Putamen (tissue), 1 donor: Measurements from ENCODE around the gene PTPN12.
"Not testable (repeated sequence)": the region's sequence is repeated elsewhere in the genome, so short reads cannot be mapped to it uniquely, and the experiment has no call there.

Experiments used
- DNase-seq: peaks from one replicate; pipeline ENCODE4 v3.0.0-alpha.2; 2016; ENCODE audit warnings: low spot score

The PTPN12 gene

GRCh38 chr7:77538281-77539212 lies 1.5 kb downstream of the PTPN12 start:
- peak; percentile 58 for DNase-seq

- no peak for DNase-seq
These were observed 3.3 kb downstream of the PTPN12 start for GRCh38 chr7:77540402-77540822.

DNA sequence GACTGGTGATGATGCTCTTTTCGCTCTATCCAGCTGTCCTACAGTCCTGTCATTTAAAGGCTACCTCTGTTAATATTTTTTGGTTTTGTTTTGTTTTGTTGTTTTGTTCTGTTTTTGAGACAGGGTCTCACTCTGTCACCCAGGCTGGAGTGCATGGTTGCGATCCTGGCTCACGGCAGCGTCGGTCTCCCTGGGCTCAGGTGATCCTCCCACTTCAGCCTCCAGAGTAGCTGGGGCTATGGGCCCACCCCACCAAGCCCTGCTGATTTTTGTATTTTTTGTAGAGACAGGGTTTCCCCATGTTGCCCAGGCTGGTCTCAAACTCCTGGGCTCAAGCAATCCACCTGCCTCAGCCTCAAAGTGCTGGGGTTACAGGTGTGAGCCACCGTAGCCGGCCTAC lies 3.9 kb downstream of the PTPN12 start:
- DNase-seq: not testable (repeated sequence)

GRCh38 chr7:77542409-77542808 lies 5.3 kb downstream of the PTPN12 start:
- no peak for DNase-seq

DNA sequence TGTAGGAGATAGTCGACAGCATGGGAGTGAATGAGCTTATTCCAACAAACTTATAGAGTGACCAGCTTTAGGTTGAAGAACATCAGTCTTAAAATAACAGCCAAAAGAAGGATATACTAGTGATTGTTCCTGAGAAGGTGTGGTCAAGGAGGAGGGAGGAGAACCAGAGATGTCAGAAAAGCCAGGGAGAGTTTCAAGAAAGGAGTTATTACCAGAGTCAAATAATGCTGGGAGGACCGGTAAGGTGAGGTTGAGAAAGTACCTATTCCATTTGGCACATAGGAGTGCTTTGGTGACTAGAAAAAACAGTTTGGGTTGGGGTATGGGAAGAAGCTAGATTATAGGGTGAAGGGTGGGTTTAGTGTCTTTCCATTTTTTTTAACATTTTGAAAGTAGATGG lies 5.8 kb downstream of the PTPN12 start:
- no peak for DNase-seq

DNA sequence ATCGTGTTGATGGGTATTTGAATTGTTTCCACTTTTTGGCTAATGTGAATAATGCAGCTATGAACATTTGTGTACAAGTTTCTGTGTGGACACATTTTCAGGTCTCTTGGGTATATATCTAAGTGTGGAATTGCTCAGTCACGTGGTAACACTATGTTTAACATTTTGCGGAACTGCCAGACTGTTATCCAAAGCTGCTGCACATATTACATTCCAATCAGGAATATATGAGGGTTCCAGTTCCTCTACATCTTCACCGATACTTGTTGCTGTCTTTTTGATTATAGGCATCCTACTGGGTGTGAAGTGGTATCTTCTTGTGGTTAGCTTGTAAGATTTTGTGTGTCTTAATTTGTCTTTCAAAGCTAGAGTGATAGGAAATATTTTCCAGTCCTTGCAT lies 6.8 kb downstream of the PTPN12 start:
- DNase-seq: no peak

GRCh38 chr7:77544518-77544917 lies 7.4 kb downstream of the PTPN12 start:
- DNase-seq: no peak

GRCh38 chr7:77548206-77548605 lies 11.1 kb downstream of the PTPN12 start:
- no peak for DNase-seq

DNA sequence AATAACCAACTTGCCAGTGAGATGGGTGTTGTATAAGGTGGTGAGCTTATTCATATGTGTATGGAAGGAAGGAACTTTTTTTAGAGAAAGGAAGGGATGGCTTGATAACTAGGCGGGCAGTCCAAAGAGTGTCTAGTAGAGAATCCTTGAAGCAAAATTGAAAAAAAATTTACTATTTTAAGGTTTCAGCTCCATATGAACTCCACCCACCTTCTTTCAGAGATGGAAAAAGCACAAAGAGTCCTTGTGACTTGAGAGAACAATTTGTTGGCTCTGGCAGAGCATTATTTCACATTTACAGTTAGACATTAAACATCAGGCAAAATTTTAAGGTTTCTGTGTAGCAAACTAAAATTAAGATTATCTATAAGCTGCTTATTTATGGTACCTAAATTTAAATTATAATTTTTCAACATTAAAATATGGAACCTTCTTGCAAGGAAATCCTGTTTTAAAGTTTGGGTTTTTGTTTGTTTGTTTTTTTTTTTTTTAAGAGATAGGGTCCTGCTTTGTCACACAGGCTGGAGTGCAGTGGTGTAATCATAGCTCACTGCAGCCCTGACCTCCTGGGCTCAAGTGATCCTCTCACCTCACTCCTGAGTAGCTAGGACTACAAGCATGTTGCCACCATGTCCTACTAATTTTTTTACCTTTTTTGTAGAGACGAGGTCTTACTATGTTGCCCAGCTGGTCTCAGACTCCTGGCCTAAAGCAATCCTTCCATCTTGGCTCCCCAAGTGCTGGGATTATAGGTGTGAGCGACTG lies 12.2 kb downstream of the PTPN12 start:
- no peak for DNase-seq

DNA sequence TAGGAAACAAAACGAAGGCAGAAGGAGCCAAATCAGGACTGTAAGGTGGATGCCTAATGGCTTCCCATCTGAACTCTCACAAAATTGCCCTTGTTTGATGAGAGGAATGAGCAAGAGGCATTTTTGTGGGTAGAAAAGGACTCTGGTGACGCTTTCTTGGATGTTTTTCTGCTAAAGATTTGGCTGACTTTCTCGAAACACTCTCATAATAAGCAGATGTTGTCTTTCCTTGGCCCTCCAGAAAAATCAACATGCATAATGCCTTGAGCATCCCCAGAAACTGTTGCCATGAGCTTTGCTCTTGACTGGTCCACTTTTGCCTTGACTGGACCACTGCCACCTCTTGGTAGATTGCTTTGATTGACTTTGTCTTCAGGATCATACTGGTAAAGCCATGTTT lies 13.5 kb downstream of the PTPN12 start:
- DNase-seq: no peak

GRCh38 chr7:77553123-77553522 lies 16.0 kb downstream of the PTPN12 start:
- no peak for DNase-seq

DNA sequence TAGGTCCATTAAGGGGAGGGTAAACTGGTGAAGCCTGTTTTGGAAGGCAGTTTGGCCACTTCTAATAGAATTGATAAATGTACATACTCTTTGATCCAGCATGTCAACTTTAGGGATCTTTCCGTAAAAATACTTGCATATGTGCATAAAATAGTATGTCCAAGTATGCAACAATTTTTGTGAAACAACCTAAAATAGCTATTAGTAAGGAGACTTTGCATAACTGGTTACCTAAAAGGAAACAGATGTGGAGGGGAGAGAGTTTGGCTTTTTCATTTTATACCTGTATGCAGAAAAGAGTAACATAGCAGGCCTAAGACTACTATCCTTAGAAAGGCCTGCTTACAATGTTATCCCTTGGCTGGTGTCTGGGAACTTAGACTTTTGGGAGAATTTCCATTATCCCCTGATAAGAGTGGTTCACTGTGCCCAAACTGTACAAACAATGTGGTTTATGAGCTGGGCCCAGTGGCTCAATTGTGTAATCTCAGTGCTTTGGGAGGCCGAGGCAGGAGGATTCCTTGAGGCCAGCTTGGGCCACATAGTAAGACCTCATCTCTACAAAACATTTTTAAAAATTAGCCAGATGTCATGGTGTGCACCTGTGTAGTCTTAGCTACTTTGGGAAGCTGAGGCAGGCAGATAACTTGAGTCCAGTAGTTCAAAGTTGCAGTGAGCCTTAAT lies 21.3 kb downstream of the PTPN12 start:
- no peak for DNase-seq

DNA sequence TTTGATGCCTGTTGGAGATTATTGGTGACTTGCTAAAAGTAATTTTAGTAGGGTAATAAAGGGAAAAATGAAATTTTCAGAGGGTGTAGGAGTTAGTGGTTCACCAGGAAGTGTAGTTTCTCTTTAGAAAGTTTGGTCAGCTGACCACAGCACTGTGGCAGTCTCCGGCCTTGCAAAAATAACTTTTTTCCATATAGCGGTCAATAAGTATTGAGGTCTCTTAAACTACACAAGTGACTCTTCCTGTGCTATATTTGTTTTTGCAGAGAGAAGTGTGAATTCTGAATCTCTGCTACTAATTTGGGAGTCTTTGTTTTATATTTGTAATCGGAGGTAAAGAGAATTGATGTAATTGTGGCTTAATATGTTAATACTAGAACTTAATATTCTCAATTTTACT lies 24.3 kb downstream of the PTPN12 start:
- DNase-seq: no peak

DNA sequence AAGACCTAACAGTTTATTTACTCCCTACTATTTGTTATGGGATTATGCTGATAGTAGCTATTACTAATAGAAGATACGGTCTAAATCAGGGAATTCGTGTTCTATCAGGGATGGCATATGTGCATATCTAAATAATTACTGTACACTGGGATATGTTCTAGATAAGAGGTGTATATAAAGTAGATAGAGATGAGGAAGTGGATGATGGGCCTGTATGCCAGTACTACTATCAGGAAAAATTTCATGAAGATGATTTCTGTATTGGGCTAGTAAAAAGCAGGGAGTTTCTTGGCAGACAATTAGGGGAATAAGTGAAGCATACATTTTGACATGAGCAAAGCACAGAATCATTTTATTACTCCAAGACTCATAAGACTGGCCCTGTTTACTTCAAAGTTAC lies 26.2 kb downstream of the PTPN12 start:
- DNase-seq: no peak

DNA sequence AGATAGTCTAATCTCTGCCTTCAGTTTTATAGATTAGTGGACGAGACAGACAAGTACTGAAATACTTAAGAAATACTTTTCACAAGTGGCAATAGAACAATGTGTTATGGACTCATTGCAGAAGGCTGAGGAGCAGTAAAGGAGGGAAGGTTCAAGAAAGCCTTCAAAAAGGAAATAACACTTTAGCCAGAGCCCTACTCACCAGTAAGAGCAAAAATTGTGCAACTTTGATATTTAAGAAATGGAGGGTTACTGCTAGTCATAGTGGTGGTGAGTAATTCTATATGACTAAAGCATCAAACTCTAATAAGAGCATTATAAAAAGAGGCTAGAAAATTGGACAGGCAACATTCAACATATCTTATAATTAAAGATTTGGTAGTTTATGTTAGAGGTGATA lies 28.8 kb downstream of the PTPN12 start:
- no peak for DNase-seq

DNA sequence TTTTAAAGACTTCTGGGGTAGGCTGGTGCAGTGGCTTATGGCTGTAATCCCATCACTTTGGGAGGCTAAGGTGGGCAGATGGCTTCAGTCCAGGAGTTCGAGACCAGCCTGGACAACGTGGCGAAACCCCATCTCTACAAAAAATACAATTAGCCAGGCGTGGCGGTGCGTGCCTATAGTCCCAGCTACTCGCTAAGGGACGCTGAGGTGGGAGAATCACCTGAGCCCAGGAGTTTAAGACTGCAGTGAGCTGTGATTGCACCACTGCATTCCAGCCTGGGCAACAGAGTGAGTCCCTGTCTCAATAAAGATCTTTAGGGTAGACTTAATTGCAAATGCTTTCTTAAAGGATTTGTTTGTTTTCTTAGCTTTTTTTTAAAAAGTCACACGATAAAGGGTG lies 29.3 kb downstream of the PTPN12 start:
- DNase-seq: no peak

- DNase-seq: no peak
These were observed 32.6 kb downstream of the PTPN12 start for GRCh38 chr7:77569514-77570232.

DNA sequence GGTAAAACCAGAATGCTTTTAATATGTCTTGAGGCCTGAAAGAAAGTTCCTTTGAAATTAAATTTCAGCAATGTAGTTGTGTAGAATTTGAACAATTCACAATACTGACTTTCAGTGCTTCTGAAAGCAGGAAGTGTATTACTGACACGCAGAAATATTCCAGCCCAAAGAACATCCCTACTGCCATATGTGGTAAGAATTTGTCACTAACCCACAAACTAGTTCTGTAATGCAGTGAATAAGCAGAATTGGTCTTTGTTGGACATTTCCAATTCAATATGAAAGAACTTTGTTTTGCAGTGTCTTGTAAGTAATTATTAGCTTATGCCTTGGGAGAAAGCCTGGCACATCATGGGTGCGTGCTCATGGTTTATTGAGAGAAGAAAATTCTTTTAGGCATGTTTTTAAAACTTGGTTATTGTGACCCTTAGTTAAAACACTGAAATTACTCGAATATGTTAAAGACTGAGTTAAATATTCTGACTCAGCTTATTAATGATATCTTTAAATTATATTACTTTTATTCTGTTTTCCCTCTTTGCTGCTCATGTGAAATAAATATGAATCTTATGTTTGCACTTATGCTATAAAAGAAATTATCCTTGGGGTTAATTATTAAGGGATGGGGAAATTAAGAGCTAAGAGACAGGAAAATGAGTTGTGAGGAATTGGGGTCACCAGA lies 33.4 kb downstream of the PTPN12 start:
- DNase-seq: peak; percentile 58

DNA sequence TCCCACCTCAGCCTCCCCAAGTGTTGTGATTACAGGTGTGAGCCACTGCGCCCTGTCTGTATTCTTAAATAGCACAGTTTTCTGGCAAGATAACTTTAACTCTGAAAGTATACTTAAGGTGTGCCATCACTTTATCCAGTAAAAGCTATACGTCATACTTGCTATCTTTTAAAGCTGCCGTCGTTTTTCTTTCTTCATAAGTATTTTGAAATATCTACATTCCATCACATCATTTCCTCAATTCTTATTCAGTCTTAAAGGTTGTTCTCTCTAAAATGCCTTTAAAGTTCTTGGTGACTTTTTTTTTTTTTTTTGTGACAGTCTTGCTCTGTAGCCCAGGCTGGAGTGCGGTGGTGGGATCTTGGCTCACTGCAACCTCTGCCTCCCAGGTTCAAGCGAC lies 34.7 kb downstream of the PTPN12 start:
- DNase-seq: no peak

GRCh38 chr7:77575187-77575586 lies 38.1 kb downstream of the PTPN12 start:
- no peak for DNase-seq

- DNase-seq: no peak
These were observed 39.8 kb downstream of the PTPN12 start for GRCh38 chr7:77576856-77577255.
